RCC 7860 (cell line): Measurements from ENCODE around the gene ELL2.

Experiments used
- DNase-seq: peaks from one replicate; pipeline ENCODE4 v3.0.0-alpha.2; 2015; ENCODE audit warnings: low spot score
- FAIRE-seq: peaks from 2 replicates; lab custom pipeline; 2012; peaks lifted over from hg19 to GRCh38; lab: Jason Lieb, UNC

ELL2 gene

DNA sequence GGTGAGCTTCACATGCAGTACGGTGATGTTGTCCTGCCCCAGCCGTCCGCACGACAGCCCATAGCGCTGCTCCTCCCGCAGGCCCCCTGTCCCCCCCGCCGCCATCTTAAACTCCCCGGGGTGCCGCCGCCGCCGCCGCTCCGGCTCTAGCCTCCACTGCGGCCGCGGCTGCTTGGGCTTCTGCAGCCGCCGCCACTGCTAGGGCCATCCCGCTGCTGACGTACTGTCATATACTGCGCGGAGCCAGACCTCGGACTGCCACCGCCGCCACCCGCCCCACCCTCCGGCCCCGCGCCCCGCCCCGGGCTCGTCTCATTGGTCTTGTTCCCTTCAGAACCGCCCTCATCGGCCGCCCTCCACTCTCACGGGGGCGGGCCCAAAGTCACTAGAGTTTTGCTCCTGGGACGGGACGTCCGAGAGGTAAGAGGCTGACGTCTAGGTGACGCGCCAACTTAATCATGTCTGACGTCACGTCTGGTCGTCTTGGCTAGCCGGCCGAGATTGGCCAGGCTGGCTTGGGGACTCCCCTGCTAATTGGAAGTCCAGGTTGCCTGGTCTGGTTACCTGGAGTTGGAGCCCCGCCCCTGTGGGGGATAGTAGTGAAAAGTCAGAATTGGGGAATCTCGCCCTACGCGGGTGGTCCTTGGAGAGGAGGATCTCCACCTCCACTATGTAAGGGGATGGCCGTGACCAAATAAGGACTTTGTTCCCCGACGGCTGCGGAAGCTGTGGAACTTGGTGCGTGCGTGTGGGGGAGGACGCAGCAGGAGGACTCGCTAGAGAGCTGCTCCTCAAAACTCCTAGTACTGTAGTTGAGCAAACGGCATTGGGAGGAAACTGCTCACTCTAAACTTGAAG, at the start of gene ELL2:
TSS of gene ELL2 (minus strand) at position 235 of the 858 bp plus-strand sequence. CDS start at position 105, 130 bp downstream.
- DNase-seq = peak; percentile 82
- no peak for FAIRE-seq

DNA sequence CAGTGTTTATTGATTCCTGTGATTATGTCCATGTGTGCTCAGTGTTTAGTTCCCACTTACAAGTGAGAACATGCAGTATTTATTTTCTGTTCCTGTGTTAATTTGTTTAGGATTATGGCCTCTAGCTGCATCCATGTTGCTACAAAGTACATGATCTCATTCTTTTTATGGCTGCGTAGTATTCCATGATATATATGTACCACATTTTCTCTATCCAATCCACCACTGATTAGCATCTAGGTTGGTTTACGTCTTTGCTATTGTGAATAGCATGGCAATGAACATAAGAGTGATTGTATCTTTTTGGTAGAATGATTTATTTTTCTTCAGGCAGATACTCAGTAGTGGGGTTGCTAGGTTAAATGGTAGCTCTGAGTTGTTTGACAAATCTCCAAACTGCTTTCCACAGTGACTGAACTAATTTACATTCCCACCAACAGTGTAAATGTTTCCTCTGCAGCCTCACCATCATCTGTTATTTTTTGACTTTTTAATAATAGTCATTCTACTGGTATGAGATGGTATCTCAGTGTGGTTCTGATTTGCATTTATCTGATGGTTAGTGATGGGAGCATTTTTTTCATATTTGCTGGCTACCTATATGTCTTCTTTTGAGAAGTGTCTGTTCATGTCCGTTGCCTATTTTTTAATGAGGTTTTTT, 47.5 kb upstream of the ELL2 start:
- no peak for DNase-seq

DNA sequence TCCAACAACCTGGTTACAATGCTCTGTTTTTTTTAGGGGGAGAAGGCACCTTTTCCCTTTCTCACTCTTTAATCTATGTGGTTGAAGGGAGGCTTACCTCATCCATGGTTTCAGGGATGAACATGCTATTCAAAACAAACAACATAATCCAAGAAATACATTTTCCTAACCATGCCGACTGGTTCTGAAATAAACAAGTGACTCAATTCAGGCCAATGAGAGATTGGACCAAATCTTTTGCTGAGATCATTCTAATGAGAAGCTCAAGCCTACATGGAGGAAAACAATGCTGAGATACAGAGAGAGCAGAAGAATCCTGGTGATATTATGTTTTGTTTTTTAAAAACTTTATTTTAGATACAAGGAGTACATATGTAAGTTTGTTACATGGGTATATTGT, 46.8 kb upstream of the ELL2 start:
- DNase-seq (no peak), FAIRE-seq (no peak)

More for the DNA sequence above, 47.5 kb upstream of the ELL2 start:
- no peak for FAIRE-seq

- FAIRE-seq = no peak
- no peak for DNase-seq
Measured at GRCh38 chr5:96007051-96007450, 45.4 kb upstream of the ELL2 start.

DNA sequence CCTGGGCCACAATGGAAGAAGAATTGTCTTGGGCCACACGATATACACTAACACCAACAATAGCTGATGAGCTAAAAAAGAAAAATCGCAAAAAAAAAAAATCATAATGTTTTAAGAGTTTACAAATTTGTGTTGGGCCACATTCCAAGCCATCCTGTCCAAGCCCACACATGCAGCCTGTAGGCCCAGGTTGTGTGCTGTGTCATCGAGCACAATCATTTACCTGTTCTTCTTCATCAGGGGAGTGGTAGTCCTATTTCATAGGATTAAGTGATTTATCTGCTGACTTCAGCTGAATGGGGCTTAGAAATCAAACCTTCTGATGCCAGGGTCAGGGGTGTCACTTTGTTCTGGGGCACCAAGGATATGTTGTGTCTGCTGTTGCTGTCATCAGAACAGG, 44.6 kb upstream of the ELL2 start:
- DNase-seq (no peak), FAIRE-seq (no peak)

- DNase-seq (no peak), FAIRE-seq (no peak)
Measured at GRCh38 chr5:96004754-96005153, 43.1 kb upstream of the ELL2 start.

GRCh38 chr5:96004087-96004486, 42.4 kb upstream of the ELL2 start:
- DNase-seq (no peak), FAIRE-seq (no peak)

DNA sequence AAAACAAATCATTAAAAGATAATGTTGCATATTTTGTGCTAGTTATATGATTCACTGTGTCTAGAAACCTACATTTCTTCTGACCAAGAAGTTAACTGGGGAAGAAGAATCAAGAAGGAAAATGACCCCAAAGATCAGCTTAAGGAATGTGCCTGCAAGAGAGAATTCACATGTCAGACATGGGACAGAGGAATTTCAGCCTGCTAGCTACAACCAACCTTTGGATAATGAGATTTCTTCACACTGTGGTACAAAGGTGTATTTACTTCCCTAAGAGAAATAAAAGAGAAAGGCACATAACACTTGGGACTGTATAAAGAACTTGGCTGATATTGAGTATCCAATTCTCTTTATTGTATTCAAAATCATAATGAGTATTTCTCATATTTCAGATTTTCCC, 39.6 kb upstream of the ELL2 start:
- DNase-seq = no peak
- FAIRE-seq = no peak

DNA sequence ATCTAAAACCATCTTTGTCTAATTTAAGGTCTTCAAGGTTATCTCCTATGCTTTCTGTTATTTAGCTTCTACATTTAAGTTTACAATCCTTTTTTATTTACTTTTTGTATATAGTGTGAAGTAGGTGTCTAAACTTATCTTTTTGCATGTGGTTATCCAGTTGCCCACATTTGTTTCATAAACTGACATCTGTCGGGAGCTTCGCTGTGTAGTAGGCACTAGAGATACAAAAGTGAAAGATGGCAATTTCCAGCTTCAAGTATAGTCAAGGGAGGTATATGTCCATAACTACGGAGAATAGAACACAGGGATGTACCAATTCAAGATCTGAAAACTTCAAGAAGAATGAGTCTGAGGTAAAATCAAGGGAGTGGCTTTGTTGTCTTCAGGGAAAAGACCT, 38.7 kb upstream of the ELL2 start:
- FAIRE-seq = no peak
- no peak for DNase-seq

DNA sequence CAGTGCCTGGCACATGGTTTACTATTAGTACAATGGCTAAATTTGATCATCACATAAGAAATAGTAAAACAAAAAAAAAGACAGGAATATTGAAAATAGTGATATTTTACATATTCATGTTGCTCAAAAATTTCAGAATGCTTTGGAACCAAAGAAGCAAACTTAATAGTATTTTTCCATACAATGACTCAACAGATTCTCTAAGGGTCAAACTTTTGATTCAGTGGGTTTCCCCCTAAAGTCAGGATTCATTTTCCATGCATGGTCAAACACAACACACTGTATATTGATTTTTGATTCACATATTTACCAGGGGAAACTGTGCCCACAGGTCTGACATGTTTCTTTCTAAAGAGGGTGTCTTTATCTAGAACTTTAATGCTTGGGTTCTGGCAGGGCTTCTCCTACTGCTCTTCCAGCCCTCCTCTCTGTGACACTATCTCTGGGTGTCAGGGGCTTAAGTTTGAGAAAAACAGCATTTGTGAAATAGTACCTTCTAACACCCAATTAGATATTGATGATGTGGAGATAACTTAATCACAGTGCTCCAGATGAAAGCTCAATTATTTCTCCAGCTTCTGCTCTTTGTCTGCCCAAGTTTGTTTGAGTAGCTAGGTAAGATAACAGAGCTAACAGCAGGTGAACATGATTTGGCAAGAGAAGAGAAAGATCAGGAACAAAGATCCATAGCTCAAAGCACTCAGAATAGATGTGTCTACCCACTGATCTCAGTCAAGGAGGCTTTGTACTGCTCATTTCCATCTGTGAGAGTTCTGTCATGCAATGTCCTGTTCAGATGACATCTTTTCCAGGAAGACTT, 35.5 kb upstream of the ELL2 start:
- DNase-seq = no peak
- FAIRE-seq = no peak

- FAIRE-seq (no peak), DNase-seq (no peak)
Measured at GRCh38 chr5:95995962-95996489, 34.4 kb upstream of the ELL2 start.

- FAIRE-seq (no peak), DNase-seq (no peak)
Measured at GRCh38 chr5:95993776-95994175, 32.1 kb upstream of the ELL2 start.

GRCh38 chr5:95993266-95993665, 31.6 kb upstream of the ELL2 start:
- DNase-seq = no peak
- FAIRE-seq = no peak

- DNase-seq = no peak
Measured at GRCh38 chr5:95989283-95990048, 27.8 kb upstream of the ELL2 start.

DNA sequence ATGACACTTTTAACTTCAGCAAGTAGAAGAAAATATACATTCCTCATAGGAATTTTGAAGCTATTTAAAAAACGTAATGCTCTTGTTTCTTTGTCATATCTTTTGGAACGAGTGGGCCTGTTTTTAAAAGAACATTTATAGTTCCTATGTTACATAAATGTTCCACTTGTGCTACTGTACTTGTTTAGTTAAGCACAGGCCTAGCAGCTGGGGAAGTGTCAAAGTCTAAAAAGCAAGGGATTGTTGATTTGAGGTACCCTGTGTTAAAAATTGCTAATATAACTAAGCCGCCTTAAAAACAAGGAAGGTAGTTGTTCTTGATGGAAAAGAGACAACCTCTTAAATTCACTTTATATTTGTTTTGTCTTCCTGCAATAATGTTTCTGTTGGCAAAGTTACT, 27.2 kb upstream of the ELL2 start:
- no peak for DNase-seq

More at GRCh38 chr5:95989283-95990048, 27.8 kb upstream of the ELL2 start:
- no peak for FAIRE-seq

GRCh38 chr5:95988094-95988493, 26.4 kb upstream of the ELL2 start:
- no peak for FAIRE-seq

More for the DNA sequence above, 27.2 kb upstream of the ELL2 start:
- FAIRE-seq = no peak

DNA sequence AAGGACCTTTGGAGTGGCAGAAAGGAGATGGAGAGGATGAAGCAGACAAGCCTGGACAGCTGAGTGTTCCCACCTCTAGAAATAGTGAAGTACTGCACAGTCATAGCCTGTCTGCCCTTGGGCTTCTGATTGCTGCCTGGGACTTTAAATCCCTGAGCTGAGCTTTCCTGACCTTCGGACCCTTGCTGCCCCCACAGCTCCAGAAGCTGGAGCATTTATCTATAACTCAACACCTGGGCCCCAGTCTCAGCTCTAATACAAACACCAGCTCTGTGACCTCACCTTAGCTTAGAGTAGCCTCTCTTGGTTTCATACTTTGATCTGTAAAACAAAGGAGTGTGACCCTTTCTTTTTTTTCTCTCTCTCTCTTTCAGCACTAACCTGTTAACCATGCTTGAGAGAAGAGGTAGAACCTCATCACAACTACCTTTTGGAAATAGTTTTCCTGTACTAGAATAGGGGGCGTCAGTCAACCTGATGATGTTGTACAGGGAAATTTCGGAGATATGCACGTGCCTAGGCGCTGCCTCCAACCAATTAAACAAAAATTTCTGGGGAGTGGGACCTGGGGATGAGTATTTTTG, 25.4 kb upstream of the ELL2 start:
- FAIRE-seq (no peak), DNase-seq (no peak)

More at GRCh38 chr5:95988094-95988493, 26.4 kb upstream of the ELL2 start:
- DNase-seq = no peak

DNA sequence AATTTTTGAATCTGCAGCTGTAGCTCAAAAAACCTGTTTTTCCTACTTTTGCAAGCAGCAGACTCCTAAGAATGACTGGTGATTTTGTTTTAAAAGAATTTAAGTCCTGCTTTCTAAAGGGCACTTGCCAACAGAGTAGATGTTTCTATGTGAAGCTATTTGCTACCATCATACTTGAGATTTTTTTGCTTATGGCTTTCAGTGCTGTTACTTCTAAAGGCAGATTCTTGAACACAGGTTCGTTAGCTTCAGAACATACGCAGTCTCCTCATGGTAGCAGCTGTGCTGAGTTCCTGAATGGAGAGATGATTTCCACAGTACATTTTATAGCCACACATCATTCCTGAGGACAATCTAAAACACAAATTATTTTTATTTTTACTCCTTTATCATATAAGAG, 24.4 kb upstream of the ELL2 start:
- no peak for FAIRE-seq
- DNase-seq = no peak

GRCh38 chr5:95985249-95985648, 23.6 kb upstream of the ELL2 start:
- DNase-seq (no peak), FAIRE-seq (no peak)
